Measurements from ENCODE around the gene VSTM5.
A peak's percentile ranks its signal among the peaks of the same experiment; 100 is the strongest.
"Not testable (repeated sequence)": the region's sequence is repeated elsewhere in the genome, so short reads cannot be mapped to it uniquely, and the experiment has no call there.

The VSTM5 gene, protein sequence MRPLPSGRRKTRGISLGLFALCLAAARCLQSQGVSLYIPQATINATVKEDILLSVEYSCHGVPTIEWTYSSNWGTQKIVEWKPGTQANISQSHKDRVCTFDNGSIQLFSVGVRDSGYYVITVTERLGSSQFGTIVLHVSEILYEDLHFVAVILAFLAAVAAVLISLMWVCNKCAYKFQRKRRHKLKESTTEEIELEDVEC

DNA sequence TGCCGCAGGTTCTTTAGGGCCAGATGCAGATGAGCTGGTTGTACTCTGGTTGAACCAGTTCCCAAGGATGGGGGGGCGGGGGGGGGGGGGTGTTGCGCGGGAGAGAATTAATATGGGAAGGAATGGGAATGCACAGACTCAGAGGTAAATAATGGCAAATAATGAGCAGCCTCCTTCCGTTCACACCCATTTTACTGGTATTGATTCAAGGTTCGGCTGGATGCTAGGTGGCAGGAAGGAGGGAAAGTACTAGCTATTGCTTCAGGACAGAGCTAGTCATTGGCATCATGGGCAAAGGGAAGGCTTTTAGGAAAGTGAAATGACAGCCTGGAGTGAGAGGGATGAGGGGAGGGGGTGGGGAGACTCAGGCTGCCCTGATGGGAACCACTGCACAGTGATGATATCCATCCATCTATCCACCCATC lies at the start of gene VSTM5:
Gene VSTM5 (minus strand): TSS at position 25 of the 425 bp plus-strand sequence. CDS start 116 bp downstream, outside the sequence.
- DNase-seq (ENCODE audit: low read depth), result no peak

DNA sequence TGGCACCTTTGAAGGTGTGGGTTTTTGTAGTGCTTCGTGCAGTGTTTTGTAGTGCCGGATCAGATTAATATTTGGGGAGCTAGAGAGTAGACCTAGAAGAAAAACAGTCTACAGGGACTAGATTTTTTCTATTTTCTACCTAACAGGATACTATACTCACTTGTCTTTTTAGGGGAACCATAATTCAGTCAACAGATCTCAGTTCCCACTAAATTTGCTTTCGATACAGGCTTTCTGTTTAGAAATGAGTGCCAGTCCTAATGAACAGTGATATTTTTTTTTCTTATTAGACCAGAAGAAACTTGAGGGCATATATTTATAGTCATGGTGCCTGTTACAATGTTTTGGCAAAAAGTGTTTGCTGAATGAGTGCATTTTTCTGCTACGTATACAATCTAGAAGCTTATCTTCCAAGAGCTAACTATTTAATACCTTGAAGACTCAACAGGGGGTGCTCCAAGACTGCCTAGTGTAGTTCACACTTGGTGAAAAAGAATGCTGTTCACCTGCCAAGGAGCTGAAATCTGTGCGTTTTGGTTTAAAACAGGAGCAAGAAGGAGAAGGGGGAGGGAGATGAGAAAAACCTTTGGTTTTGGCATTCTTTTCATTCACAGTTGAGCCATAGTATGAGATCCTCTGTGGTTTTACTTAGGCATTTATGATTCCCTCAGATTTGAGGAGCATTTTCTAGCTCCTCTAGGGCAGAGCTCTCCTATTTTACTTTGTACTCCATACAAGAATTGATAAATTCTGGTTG lies 44.9 kb upstream of the VSTM5 start:
- DNase-seq (ENCODE audit: low read depth), result peak; percentile 36

DNA sequence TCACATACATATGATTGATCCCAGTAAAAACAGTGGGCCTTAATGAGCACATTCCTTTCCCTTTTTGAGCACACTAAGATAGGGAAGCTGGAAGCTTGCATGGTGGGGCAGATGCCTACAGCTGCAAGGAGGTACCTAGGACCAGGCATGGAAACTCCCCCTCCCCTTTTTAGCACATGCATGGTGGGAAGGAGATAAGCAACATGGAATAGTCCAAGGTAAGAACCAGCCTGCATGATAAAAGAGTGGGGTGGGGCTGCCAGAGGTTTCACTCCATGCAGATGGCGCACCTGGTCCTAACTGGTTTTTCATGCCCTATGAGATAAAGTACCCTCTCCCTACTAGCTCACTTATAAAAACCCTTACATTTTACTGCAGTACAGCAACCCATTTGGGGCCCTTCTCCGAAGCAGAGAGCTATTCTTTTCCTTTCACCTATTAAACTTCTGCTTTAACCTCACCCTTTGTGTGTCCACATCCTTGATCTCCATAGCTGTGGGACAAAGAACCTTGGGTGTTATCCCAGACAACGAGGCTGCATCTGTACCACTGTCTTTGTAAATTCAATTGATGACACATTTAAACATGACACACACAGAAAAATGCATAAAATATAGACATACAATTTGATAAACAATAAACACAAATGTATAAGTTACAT lies 40.1 kb upstream of the VSTM5 start:
- no peak for DNase-seq (ENCODE audit: low read depth)

DNA sequence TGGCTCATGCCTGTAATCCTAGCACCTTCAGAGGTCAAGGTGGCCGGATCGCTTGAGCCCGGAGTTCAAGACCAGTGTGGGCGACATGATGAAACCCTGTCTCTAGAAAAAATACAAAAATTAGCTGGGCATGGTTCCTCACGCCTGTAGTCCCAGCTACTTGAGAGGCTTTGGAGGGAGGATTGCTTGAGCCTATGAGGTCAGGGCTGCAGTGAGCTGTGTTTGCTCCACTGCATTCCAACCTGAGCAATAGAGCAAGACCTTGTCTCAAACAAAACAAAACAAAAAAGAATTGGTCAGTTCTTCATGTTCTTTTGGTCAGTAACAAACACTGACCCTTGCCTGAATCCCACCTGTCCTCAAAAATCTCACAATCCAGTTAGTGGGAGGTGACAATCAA lies 36.7 kb upstream of the VSTM5 start:
- no peak for DNase-seq (ENCODE audit: low read depth)

DNA sequence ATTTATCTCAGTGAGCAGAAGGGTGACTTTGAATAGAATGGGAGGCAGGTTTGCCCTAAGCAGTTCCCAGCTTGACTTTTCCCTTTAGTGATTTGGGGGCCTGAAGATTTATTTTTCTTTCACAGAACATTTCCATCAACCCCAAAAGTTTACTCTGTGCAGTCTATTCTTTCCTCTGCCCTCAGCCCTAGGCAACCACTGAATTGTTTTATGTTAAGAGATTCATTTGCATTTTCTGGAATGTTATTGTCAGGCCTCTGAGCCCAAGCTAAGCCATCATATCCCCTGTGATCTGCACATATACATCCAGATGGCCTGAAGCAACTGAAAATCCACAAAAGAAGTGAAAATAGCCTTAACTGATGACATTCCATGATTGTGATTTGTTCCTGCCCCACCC lies 28.7 kb upstream of the VSTM5 start:
- DNase-seq (ENCODE audit: low read depth), result not testable (repeated sequence)

DNA sequence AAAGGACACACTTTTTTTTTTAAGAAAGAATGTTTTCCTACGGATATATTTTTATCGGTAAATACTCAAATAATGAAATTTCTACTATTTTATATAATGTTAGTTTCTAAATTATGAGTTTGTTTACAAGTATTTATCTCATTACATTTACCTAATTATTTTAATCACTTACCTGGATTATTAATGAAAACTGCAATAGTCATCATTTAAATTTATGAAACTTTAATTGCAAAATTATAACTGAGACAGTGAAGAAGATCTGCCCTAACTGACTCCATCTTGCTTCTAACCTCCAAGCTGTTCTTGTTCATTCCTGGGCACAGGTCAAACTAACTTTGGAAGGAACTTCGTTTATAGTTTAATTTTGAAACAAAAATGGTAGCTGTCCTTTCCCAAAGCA lies 25.2 kb upstream of the VSTM5 start:
- DNase-seq (ENCODE audit: low read depth), result no peak

DNA sequence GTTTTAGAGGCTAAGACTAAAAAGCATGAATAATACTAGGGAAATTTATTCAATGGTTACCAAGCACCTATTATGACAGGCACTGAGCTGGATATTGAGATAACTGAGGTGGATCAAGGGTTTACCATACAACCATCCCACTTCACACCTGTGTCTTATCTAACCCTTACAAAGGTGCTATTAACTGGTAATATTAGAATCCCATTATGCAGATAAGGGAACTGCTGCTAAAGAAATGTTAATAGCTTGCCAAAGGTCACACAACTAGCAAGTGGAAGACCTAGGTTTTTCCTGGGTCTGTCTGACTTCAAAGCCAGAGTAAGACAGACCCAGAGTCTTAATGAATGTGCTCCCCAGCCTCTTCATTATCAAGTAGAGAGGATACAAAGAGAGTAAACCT lies 21.1 kb upstream of the VSTM5 start:
- DNase-seq (ENCODE audit: low read depth), result no peak

DNA sequence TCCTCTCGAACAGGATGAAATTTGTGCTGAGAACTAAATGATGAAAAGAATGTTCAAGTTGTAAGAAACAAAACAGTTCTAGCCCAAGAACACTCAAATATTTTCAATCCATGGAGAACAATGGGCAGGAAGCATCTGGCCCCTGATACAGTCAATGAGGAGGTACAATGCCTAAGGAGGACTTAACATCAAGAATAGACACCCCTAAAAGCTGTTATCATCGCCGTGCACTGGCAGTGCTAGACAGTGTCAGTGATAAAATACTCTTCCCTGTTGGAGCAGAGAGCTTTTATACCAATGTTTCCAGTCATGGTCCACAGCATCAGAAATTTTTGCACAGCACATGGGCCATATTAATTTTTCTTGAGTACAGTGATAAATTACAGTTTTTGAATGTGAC lies 20.2 kb upstream of the VSTM5 start:
- no peak for DNase-seq (ENCODE audit: low read depth)

DNA sequence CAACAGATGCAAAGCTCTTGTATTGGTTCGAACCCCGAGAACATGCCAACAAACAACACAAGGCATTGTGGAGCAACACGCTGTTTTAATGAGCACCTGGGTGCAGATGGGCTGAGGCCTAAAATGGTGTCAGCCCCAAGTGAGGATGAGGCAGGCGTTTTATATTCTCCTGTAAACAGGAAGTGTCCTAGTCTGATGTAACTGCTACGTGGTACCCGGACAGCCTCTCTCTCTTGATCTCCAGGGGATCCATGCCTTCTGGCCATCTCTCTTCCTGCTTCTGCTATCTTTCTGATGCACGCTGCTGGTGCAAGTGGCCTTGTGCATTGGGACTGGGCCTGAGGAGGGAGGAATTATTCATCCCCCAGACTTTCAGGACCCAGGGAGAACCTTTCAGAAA lies 19.4 kb upstream of the VSTM5 start:
- no peak for DNase-seq (ENCODE audit: low read depth)

DNA sequence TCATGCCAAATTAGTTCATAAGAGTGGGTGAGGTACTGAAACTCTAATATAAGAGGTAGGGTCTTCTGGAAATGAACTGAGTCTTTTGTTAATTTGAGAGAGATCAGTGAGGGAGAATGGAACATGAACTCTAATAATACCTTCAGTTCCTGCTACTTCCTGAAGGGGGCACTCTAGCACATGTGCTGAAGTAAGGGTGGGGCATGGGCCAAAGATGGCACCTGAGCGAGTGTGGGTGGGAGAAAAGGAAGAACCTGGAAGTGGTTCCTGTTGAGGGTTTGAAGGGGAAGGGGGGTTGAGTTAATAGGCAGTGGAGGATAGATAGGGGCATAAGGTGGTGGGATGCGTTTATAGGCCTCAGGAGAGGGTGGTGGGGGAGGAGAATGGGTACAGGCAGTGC lies 18.0 kb upstream of the VSTM5 start:
- not testable (repeated sequence) for DNase-seq (ENCODE audit: low read depth)

DNA sequence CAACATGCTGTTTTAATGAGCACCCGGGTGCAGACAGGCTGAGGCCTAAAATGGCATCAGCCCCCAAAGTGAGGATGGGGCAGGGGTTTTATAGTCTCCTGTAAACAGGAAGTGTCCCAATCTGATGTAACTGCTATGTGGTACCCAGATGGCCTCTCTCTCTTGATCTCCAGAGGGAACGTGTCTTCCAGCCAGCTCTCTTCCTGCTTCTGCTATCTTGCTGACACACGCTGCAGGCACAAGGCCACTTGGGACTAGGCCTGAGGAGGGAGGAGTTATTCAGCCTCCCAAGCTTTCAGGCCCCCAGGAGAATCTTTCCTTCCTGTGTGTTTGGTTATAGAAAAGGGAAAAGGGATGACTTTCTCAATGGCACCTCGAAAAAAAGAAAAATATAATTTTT lies 11.4 kb upstream of the VSTM5 start:
- no peak for DNase-seq (ENCODE audit: low read depth)

DNA sequence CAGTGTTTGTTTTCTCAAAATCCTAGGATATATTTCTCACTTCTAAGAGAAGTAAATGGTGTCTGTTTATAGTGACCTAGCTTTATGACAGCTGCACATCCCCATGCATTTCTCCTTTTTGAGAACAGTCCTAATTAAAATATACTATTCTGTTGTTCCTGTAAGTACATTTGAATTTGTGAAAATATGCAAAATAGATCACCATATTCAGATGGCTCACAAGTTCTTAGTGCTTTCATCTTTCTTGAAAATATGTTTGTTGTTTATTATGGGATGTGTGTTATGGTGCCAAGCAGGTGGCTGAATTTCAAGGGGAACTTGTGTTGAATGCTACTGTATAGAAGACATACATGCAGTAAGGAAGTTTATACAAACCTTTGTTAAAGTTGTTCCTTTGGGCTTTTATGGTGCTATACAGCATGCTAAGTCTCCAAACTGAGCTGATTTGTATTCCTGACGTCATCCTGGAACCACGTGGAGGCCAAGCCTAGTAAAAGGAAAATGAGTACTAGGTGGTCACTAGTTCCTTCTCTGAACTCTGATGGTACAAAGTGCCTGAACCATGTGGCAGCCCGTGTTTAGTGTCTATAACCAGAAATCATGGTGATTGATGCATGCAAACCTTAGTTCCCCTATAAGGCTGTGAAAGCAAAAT lies 7.8 kb upstream of the VSTM5 start:
- no peak for DNase-seq (ENCODE audit: low read depth)

DNA sequence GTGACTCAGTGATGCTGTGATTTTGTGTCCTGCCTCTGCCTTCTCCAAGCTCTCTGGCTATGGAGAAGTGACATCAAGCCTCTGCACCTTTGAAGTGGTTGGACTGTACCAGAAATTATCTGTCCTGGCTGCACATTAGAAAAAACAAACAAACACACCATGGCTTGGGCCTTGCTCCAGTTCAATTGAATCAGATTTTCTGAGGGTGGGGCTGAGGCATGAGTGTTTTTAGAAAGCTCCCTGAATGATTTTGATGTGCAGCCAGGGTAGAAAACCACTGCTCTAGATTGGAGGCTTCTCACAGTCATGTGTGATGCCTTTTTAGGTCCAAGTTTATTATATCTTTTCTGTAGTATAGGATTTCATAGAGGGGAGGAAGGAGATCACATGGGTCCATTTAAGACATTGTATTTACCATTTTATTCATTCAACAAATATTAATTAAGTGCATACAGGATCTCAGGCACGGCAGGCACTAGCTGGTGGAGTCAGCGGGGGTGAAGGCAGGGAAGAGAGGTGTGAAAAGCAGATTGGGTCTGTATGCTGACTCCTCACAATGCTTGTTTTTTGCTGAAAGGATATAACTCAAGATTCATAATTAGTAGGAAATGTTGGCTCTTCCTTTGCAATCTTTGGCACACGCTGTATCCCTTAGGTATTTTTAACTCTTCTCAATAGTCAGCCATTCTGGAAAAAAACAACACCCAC lies 7.1 kb upstream of the VSTM5 start:
- no peak for DNase-seq (ENCODE audit: low read depth)

DNA sequence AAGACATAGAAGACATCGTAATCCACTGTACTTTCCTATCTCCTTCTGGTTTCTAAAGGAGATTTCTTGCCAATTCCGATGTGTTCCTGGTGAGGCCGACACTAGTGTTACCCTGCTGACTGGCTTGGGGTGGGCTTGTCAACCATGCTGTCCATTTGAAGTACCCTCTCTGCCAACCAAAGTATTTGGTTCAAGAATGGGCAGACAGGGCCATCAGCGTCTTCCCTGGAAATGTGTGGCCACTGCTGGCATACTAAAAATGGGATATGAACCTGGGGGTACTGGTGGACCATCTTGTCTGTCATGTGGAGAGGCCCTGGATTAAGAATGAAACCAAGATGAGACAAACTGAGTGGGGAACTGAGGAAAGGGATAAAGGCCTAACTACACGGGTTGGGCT lies 1.8 kb upstream of the VSTM5 start:
- DNase-seq (ENCODE audit: low read depth), result no peak

DNA sequence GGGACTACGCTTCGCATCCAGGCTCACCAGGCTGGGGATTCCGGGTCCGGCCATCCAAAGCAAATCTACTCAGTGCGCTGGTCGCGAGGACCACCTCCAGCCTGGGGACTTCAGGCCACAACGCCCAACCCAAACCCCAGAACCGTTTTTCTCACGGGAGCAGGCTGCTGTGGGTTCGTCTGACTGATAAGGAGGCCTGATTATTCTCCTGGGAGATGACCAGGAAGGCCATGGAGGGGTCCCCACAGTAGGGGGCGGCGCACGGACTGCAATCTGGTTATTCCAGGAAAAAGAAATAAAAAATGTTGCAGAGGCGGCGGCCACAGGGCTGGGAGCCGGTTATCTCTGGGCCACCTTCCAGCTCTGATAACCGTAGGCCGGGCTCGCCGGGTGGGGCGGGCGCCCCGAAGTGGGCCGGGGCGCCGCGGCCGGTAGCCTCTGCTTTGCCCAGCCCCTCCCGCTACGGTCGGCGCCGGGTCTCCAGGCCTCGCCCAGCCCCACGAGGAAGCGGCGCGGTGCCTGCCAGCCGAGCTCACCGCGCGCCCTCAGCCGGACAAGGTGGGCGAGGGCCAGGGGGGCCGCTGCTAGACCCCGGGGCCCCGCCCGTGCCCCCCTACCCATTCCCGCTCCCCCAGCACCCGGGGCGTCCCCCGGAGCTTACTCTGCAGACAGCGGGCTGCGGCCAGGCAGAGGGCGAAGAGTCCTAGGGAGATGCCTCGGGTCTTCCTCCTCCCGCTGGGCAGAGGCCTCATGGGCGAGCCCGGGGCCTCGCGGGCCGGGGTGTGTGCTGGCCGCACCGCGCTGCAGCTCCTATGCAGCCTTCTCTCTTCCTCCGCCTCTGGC lies 446 bp downstream of the VSTM5 start:
- DNase-seq (ENCODE audit: low read depth), result no peak

DNA sequence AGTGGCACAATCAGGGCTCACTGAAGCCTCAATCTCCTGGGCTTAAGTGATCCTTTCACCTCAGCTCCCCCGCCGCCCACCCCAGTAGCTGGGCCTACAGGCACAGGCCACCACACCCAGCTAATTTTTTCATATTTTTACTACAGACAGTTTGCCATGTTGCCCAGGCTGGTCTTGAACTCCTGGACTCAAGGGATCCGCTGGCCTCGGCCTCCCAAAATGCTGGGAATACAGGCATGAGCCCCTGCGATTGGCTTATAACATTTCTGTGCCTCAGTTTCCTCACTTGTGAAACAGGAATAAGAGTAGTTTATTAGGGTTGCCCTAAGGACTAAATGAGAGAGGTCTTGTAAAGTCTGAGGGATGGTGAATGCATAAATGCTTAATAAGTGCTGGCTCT lies 1.2 kb downstream of the VSTM5 start:
- no peak for DNase-seq (ENCODE audit: low read depth)

DNA sequence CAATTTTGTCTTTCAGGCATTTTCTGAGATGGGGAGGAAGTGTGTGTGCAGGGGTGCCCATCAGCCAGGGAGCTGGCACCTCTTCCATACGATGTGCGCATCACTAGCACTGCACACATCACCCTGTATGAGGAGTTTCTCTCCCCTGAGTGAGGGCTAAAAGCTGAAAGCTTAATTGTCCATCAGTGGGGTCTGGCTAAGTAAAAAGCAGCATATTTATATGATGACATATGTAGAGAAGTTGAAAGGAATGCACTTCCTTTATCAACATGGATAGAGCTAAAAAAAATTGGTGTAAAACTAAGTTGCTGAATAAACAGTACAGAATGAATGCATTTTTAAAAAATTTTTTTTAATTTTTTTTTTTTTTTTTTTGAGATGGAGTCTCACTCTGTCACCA lies 4.0 kb downstream of the VSTM5 start:
- DNase-seq (ENCODE audit: low read depth), result no peak

DNA sequence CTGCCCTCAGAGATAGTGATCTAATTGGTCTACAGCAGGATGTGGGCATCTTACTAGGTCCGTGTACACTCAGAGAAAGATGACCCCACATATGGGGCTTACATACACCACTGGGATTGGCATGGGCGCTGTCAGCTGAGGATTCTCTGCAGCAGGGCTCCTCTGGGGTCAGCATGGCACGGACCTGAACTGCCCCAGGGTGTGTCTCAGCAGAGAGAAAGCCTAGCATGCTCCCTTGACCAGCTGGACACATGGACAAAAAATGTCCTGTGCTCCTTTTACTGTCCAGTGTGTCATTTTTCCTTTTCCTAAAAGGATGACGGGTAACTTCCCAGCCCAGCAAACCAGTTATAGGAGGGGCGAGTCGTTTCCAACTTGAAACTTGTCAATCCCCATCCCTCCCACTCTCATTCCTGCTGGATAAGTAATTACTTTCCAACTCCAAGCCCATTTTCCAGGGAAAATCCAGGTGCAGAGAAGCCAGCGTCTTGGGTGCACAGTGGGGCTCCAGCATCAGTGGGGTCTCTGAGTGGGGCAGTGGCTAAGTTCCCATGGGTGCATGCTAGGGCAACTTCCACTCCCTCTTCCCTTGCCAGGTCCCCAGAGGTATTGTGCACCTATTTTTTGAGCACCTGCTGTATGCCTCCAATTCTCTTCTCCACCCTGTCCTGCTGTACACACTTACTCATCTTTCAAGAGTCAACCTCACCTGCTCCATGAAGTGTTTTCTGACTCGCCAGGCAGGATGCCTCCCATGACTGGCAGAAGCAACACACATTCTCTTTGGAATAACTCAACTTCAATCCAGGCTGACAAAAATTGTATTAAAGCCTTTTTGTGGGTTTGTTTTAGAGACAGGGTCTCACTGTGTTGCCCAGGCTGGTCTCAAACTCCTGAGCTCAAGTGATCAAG lies 5.0 kb downstream of the VSTM5 start:
- no peak for DNase-seq (ENCODE audit: low read depth)

DNA sequence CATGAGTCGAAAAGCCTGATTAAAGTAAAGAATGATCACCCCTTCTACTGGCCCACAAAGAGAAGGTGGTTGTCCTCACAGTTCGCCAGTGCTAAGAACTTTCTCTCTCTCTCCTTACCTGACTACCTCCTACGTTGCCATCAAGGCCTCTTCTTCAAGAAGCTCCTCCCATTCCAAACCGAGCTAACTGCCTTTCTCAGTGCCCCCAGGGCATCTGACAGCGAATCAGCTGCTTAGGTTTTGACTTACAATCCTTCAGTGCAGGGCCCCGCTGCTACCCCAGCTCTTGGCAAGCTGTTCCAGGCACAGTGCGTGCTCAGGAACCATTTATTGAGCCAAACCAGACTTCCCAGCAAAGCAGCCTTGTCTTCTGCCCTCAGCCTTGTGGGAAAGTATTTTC lies 5.8 kb downstream of the VSTM5 start:
- no peak for DNase-seq (ENCODE audit: low read depth)

DNA sequence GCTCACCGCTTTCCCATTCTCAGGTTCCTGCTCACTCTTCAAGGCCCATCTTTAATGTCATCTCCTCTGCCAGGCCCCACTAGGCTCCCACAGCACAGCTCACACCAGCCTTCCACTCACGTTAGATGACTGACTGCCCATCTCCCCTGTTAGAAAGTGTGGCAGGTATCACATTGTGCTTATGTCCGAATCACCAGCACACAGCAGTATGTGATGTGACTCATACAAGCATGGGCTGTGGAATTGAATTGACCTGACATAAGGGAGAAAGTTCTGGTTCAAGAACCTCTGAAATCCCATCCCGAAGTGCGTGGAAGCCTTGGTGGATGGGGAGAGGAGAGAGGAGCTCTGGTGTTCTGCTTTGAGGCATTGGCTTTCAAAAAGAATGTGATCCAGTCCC lies 6.5 kb downstream of the VSTM5 start:
- DNase-seq (ENCODE audit: low read depth), result no peak

All from GM04503 (cell line).